HepG2 (cell line): ENCODE measurements around the gene ALDOA. TPM values are rescaled to one million over a fixed set of nuclear protein-coding genes. Genes with fewer than 3 reads are reported as not detected.

Experiments
- BHLHE40 ChIP-seq: IDR thresholded peaks from 2 replicates; pipeline ENCODE4 v1.6.1; 2011; ENCODE audit warnings: low read length, improper control_type of control experiment
- DZIP1 ChIP-seq: sonication (generic); formaldehyde crosslinking; IDR thresholded peaks from 2 replicates; pipeline ENCODE4 v1.5.0; 2020; ENCODE audit warnings: mild to moderate bottlenecking, missing genetic modification reagents
- FOXJ3 ChIP-seq: sonication (generic); formaldehyde crosslinking; IDR thresholded peaks from 2 replicates; pipeline ENCODE4 v1.4.0; 2020; ENCODE audit warnings: missing genetic modification reagents, mild to moderate bottlenecking, borderline replicate concordance
- HNRNPLL ChIP-seq: fragments of 200-400 bp; formaldehyde crosslinking; IDR thresholded peaks from 2 replicates; pipeline ENCODE4 v1.6.1; 2017; ENCODE audit warnings: mild to moderate bottlenecking, low read depth, low read length; ENCODE audit not compliant: poor library complexity, severe bottlenecking
- MYPOP ChIP-seq: sonication (generic); formaldehyde crosslinking; IDR thresholded peaks from 2 replicates; pipeline ENCODE4 v1.8.1; 2023; ENCODE audit warnings: mild to moderate bottlenecking, moderate library complexity, missing genetic modification reagents
- PLSCR1 ChIP-seq: sonication (generic); formaldehyde crosslinking; IDR thresholded peaks from 2 replicates; pipeline ENCODE4 v1.5.0; 2020; ENCODE audit warnings: missing genetic modification reagents, mild to moderate bottlenecking, borderline replicate concordance
- PRMT3 ChIP-seq: sonication (generic); formaldehyde crosslinking; IDR thresholded peaks from 2 replicates; pipeline ENCODE4 v1.8.1; 2022; ENCODE audit warnings: low read depth, mild to moderate bottlenecking, moderate library complexity, missing genetic modification reagents, borderline replicate concordance
- SNAI1 ChIP-seq: sonication (generic); formaldehyde crosslinking; IDR thresholded peaks from 2 replicates; pipeline ENCODE4 v1.5.0; 2020; ENCODE audit warnings: mild to moderate bottlenecking, missing genetic modification reagents, borderline replicate concordance
- ZNF205 ChIP-seq: IDR thresholded peaks from 2 replicates; pipeline ENCODE4 v1.6.1; 2018; ENCODE audit warnings: missing biosample characterization, missing genetic modification reagents
- ZNF280B ChIP-seq: sonication (generic); formaldehyde crosslinking; IDR thresholded peaks from 2 replicates; pipeline ENCODE4 v1.5.0; 2020; ENCODE audit warnings: missing genetic modification reagents, mild to moderate bottlenecking, borderline replicate concordance
- ZNF407 ChIP-seq: sonication (generic); formaldehyde crosslinking; IDR thresholded peaks from one replicate; pipeline ENCODE4 v1.5.1; 2020; ENCODE audit warnings: mild to moderate bottlenecking, missing genetic modification reagents; ENCODE audit errors: not compliant biosample characterization
- ZNF543 ChIP-seq: sonication (generic); formaldehyde crosslinking; IDR thresholded peaks from 2 replicates; pipeline ENCODE4 v1.4.0; 2020; ENCODE audit warnings: mild to moderate bottlenecking, missing genetic modification reagents
- polyA plus RNA-seq, 8 experiments: library from polyadenylated mRNA; depleted of rRNA in 3 of 8; stranded (reverse) in 7 of 8; unstranded in 1 of 8; fragments of >200 nt; fragmentation: Illumina TruSeq in 4 of 8; extraction: Trizol in 4 of 8; gene quantifications; 2 replicates each; pipeline versions ENCODE4 v1.2.1 to v1.2.3, GENCODE V29; 2011 to 2016; ENCODE audit warnings: low read depth in 4 of 8, missing spikeins in 1 of 8, mixed read lengths in 1 of 8; ENCODE audit not compliant: insufficient read depth in 1 of 8
- total RNA-seq, 5 experiments: library from RNA; depleted of rRNA; stranded (reverse); fragments of >200 nt; fragmentation: Illumina TruSeq; extraction: Trizol; gene quantifications; 2 replicates each; pipeline ENCODE4 v1.2.3, GENCODE V29; 2016; ENCODE audit warnings: low read depth in 1 of 5

ALDOA gene
- total and polyA plus RNA-seq, 2 of the 13 experiments (the other 11 are each of a cell fraction or from before 2014, with no cell fraction given), result 925 to 1,884 TPM

GRCh38 chr16:30091474-30092372 is 26.2 kb downstream of the ALDOA start, which contains the start of gene TBX6 (continued):
- TF ChIP-seq DZIP1, result no peak
- peak; percentile 50 for TF ChIP-seq HNRNPLL
- peak; percentile 16 for TF ChIP-seq ZNF280B
- no peak for TF ChIP-seq MYPOP (CRISPR knock-in tag)
- TF ChIP-seq ZNF407 (CRISPR knock-in tag), result peak; percentile 34
- TF ChIP-seq ZNF205 (CRISPR knock-in tag), result peak; percentile 54; the same call in 1 of the 2 replicates
- TF ChIP-seq SNAI1 (CRISPR knock-in tag), result 0 out of 2 replicates have a peak, but pooled peaks have one; percentile 20
- TF ChIP-seq BHLHE40, result peak; percentile 23
- TF ChIP-seq FOXJ3, result no peak; the same call in 1 of the 2 replicates
- TF ChIP-seq PRMT3 (CRISPR knock-in tag), result no peak
- no peak for TF ChIP-seq PLSCR1 (CRISPR knock-in tag)
- TF ChIP-seq ZNF543 (CRISPR knock-in tag), result peak; percentile 73
